CD4-positive, alpha-beta T cell treated with Interleukin-4 for 4 hours (primary cell): ENCODE data around the gene AGBL1.

Experiments used
- DNase-seq: peaks from one replicate; pipeline ENCODE4 v3.0.0-alpha.2; 2020

The AGBL1 gene

DNA sequence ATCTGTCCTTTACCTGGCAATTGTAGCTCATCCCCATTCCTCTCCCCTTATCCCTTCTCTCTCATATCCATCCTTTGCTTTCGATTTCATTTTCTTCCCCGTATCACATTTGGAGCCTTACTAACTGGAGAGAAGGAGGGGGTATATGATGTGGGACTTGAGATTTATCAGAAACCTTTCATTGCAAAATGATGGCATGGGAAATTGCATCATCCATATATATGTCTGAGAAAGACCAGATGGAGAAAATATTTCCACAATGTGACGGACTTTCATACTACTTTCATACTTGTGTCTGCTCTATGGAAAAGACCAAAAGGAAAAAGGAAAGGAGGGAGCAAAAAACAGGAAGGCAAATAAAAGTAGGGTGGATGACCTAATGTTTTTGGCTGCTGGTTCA, 675.2 kb downstream of the AGBL1 start:
- no peak for DNase-seq

- DNase-seq = no peak
These were observed 677.0 kb downstream of the AGBL1 start for GRCh38 chr15:86756688-86757087.

GRCh38 chr15:86759800-86760523, 680.3 kb downstream of the AGBL1 start:
- DNase-seq = no peak

GRCh38 chr15:86762874-86763273, 683.2 kb downstream of the AGBL1 start:
- DNase-seq = no peak

GRCh38 chr15:86764021-86764420, 684.4 kb downstream of the AGBL1 start:
- no peak for DNase-seq

- no peak for DNase-seq
These were observed 685.6 kb downstream of the AGBL1 start for GRCh38 chr15:86765281-86765680.

GRCh38 chr15:86772369-86773059, 692.8 kb downstream of the AGBL1 start:
- no peak for DNase-seq

GRCh38 chr15:86773736-86774135, 694.1 kb downstream of the AGBL1 start:
- no peak for DNase-seq

DNA sequence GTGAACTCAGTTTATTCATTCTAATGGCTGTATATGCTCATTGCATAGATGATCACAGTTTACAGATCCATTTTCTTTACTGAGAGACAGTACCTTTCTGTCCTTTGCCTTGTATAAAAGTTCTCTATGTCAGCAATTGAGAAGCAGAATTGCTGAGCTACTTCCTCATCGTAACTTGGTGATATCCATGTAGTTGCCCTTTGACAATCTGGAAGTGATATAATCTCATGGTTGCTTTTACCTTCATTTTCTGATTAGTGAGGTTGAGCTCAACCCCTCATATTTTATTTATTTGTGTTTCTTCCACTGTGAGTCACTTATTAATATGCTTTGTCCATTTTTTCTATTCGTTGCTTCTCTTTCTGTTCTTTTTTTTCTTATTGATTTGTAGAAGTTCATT, 696.5 kb downstream of the AGBL1 start:
- DNase-seq = no peak

- DNase-seq = no peak
These were observed 716.9 kb downstream of the AGBL1 start for GRCh38 chr15:86796521-86796920.

- DNase-seq = no peak
These were observed 717.5 kb downstream of the AGBL1 start for GRCh38 chr15:86797135-86797534.

- DNase-seq = no peak
These were observed 719.6 kb downstream of the AGBL1 start for GRCh38 chr15:86799226-86799625.

DNA sequence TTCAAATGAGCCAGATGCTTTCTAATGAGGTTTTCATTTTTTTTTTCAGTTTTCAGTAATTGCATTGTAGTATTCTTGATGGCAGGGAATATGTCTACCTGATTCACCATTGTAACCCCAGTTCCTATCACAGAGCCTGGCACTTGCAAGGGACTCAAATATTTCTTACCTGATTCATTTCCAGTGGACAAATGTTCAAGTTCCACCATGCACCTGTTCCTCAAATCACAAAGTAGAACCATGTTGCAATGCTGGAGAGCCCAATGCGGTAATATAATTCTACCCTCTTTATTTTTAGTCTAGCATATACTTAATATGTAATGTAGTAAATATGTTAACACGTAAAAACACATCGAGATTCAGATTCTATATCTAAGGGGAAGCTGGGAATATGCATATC, 722.6 kb downstream of the AGBL1 start:
- DNase-seq = no peak

GRCh38 chr15:86804406-86804805, 724.7 kb downstream of the AGBL1 start:
- no peak for DNase-seq

DNA sequence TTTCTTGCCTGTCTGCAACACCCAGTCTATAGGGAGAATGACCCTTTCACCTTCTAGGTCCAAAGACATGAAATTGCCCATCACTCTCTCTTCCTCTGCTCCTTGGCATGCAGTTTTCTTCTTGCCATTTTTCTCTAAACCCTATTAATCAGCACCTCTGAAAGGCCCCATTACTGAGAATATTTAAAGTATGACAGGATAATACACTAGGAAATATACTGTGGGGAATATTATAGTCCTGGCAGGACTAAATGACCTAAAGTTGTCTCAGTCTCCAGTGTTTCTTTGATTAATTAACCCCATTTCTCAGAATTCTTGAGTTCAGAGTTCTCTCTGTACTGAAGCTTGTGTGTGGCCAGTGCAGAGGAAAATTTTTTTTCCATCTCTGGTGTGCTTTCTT, 730.7 kb downstream of the AGBL1 start:
- DNase-seq = no peak

DNA sequence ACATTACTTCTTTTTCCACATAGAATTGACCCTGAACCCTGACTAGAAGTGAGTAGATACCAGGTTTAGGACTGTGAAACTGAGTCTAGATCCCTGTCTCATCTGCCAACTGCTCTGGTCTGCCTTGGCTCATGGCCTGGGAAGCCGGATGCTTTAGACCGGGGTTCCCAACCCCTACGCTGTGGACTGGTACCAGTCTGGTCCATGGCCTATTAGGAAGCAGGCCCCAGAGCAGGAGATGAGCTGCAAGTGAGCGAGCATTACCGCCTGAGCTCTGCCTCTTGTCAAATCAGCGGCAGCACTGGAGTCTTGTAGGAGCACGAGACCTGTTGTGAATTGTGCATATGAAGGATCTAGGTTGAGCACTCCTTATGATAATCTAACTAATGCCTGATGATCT, 734.2 kb downstream of the AGBL1 start:
- DNase-seq = no peak

GRCh38 chr15:86829245-86829644, 749.6 kb downstream of the AGBL1 start:
- DNase-seq = no peak

GRCh38 chr15:86830304-86830703, 750.6 kb downstream of the AGBL1 start:
- DNase-seq = no peak

- DNase-seq = no peak
These were observed 753.9 kb downstream of the AGBL1 start for GRCh38 chr15:86833595-86833994.

- DNase-seq = no peak
These were observed 754.6 kb downstream of the AGBL1 start for GRCh38 chr15:86834115-86834863.

GRCh38 chr15:86837294-86838061, 757.8 kb downstream of the AGBL1 start:
- no peak for DNase-seq

GRCh38 chr15:86839502-86839901, 759.8 kb downstream of the AGBL1 start:
- no peak for DNase-seq

- no peak for DNase-seq
These were observed 761.3 kb downstream of the AGBL1 start for GRCh38 chr15:86840996-86841395.
